Fibroblast of gingiva (primary cell): Measurements from ENCODE around the gene TRIAP1.
"Not testable (repeated sequence)": the region's sequence is repeated elsewhere in the genome, so short reads cannot be mapped to it uniquely, and the experiment has no call there.

Experiments used
- DNase-seq: peaks from one replicate; pipeline ENCODE4 v3.0.0-alpha.2; 2011; ENCODE audit warnings: low read depth

TRIAP1 gene

GRCh38 chr12:120468821-120469449, 22.8 kb upstream of the TRIAP1 start:
- no peak for DNase-seq

- peak; percentile 76 for DNase-seq
These were observed 22.2 kb upstream of the TRIAP1 start for GRCh38 chr12:120468325-120468820.

- no peak for DNase-seq
These were observed 21.3 kb upstream of the TRIAP1 start for GRCh38 chr12:120467439-120467838.

GRCh38 chr12:120466560-120467315, 20.6 kb upstream of the TRIAP1 start:
- DNase-seq: peak; percentile 38

- DNase-seq: no peak
These were observed 19.6 kb upstream of the TRIAP1 start for GRCh38 chr12:120465756-120466155.

GRCh38 chr12:120463712-120464111, 17.5 kb upstream of the TRIAP1 start:
- DNase-seq: no peak

- no peak for DNase-seq
These were observed 16.0 kb upstream of the TRIAP1 start for GRCh38 chr12:120462099-120462640.

GRCh38 chr12:120460157-120460556, 14.0 kb upstream of the TRIAP1 start:
- DNase-seq: no peak

GRCh38 chr12:120457133-120457532, 10.9 kb upstream of the TRIAP1 start:
- DNase-seq: no peak

- no peak for DNase-seq
These were observed 9.1 kb upstream of the TRIAP1 start for GRCh38 chr12:120455302-120455701.

GRCh38 chr12:120453977-120454376, 7.8 kb upstream of the TRIAP1 start:
- DNase-seq: no peak

- DNase-seq: no peak
These were observed 7.0 kb upstream of the TRIAP1 start for GRCh38 chr12:120453060-120453750.

GRCh38 chr12:120452524-120452923, 6.3 kb upstream of the TRIAP1 start:
- DNase-seq: peak; percentile 20

GRCh38 chr12:120447992-120448391, 1.8 kb upstream of the TRIAP1 start:
- no peak for DNase-seq

GRCh38 chr12:120446844-120447178, 627 bp upstream of the TRIAP1 start:
- not testable (repeated sequence) for DNase-seq

GRCh38 chr12:120444676-120445075, 1.5 kb downstream of the TRIAP1 start:
- DNase-seq: no peak

- DNase-seq: peak; percentile 20
These were observed 6.4 kb downstream of the TRIAP1 start for GRCh38 chr12:120439646-120440247.

GRCh38 chr12:120438495-120439198, 7.5 kb downstream of the TRIAP1 start:
- no peak for DNase-seq

- DNase-seq: peak; percentile 93
These were observed 8.3 kb downstream of the TRIAP1 start, which contains the start of gene COX6A1 for GRCh38 chr12:120437735-120438494. COX6A1 (plus strand) TSS chr12:120438113; CDS start chr12:120438127, 14 bp downstream.

- DNase-seq: no peak
These were observed 13.2 kb downstream of the TRIAP1 start for GRCh38 chr12:120432772-120433525.
